GM18505 (cell line): ENCODE data around the gene HDAC9.

Experiments used
- ATAC-seq: cut with Tn5 transposase; IDR thresholded peaks from one replicate; pipeline ENCODE4 v1.9.1; 2021; ENCODE audit not compliant: unreplicated experiment
- POLR2A ChIP-seq: IDR thresholded peaks from 4 replicates; pipeline ENCODE4 v1.6.1; 2011; ENCODE audit warnings: borderline replicate concordance; ENCODE audit not compliant: insufficient read depth, insufficient read length; ENCODE audit errors: extremely low read depth

HDAC9 gene

DNA sequence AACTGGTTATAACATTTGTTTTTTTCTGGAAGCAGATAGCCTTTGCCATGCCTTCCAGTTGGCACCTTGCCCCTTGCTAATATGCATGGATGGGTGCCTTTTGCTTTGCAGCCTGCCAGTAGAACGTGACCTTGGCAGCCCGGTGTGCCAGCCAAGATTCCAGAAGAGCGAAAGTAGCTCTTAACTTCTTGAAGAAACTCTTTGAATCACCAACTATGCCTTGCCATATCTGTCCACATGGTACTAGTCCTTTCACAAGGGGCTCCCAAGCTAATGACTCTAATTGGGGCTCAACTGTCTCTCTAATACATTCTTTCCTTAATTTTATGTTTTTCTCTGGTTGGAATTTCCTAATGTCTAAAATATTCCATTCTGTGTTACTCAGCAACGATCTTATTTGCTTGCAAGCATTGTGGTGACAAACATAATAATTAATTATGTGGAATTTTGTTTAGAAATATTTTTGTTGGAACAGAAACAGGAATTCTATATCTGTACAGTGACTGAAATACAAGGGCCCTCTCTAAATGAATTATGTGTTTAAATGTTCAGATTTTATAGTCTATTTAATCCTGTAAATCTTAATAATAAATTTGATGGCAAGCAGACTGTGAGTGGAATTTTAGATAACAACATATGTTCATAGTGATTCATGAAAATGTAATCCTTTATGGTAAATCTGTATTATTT, 45.8 kb downstream of the HDAC9 start:
- no peak for TF ChIP-seq POLR2A
- no peak for ATAC-seq

DNA sequence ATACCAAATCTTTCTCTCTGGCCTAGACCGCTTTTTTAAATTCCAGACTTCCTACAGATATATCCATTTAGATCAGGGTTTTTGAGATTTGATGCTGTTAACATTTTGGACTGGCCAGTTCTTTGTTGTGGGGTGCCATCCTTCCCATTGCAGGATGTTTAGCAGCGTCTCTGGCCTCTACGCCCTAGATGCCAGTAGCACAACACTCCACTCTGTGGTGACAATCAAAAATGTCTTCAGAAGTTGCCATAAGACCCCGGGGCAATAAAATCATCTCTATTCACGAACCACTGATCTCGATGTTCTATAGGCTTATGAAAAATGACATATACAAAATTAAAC, 46.3 kb downstream of the HDAC9 start:
- TF ChIP-seq POLR2A = no peak

DNA sequence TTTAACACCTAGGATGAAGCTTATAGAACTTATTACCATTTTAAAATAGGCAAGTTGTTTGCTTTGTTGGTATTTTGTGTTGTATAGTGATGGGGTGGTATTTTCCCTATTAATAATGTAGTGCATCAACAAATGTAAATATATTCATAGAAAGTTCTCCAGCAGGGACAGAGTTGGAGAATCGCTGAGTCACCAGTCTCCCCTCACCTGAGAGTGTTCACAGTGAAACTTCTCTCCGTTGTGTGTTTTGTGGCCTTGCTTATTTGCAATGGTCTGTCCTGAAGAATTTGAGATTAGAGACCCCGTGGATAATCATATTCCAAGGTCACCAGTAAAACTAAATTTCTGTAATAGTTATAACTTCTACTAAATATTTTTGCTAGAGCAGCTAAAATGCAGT, 51.0 kb downstream of the HDAC9 start:
- ATAC-seq = no peak

More for the DNA sequence above, 46.3 kb downstream of the HDAC9 start:
- ATAC-seq = no peak

DNA sequence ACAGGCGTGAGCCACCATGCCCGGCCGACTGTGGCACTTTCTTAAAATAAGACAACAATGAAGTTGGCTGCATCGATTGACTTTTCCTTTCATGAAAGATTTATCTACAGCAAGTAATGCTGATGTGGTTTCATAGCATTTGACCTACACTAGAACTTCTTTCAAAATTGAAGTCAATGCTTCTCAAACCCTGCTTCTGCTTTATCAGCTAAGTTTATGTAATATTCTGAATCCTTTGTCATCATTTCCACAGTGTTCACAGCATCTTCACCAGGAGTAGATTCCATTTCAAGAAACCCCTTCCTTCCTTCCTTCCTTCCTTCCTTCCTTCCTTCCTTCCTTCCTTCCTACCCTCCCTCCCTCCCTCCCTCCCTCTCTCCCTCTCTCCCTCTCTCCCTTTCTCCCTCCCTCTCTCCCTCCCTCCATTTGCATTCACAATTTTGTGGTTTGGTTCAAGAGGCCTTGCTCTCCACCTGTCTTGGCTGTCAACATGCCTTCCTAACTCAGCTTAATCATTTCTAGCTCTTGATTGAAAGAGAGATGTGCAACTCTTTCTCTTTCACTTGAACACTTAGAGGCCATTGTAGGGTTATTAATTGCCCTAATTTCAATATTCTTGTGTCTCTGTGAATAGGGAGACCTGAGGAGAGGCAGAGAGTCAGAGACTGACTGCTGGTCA, 52.1 kb downstream of the HDAC9 start:
- no peak for ATAC-seq
- no peak for TF ChIP-seq POLR2A

More for the DNA sequence above, 51.0 kb downstream of the HDAC9 start:
- TF ChIP-seq POLR2A = no peak

DNA sequence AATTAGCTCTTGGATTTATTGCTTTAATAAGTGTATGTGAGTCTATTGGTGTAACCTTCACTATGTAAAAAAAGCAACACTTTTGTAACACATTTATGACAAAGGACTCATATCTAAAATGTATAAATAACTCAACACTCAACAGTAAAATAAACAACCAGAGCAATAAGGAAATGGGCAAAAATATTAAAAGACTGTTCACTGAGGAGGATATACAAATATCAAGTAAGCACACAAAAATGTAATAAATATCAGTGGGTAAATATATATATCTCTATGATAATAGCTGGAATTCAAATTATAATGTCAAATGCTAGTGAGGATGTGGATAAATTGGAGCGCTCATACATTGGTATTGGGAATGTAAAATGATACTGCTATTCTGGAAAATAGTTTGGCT, 53.0 kb downstream of the HDAC9 start:
- no peak for TF ChIP-seq POLR2A

DNA sequence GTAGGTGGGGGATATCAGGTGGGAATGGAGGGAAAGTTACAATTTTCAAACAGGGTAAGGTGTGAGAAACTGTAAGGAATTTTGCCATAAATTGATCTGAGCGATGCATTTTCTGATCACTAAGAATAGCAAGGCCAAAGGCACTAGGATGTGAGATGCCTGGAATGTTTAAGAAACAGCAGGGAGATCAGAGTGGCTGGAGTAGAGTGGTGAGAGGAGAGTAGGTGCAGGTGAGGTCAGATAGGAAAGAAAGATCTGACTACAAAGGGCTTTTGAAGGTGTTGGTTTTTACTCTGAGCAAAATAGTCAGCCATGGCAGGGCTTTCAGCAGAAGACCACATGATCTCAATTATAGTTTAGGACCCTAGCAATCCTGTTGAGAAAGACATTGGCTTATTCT, 55.0 kb downstream of the HDAC9 start:
- no peak for ATAC-seq
- no peak for TF ChIP-seq POLR2A

More for the DNA sequence above, 53.0 kb downstream of the HDAC9 start:
- no peak for ATAC-seq

DNA sequence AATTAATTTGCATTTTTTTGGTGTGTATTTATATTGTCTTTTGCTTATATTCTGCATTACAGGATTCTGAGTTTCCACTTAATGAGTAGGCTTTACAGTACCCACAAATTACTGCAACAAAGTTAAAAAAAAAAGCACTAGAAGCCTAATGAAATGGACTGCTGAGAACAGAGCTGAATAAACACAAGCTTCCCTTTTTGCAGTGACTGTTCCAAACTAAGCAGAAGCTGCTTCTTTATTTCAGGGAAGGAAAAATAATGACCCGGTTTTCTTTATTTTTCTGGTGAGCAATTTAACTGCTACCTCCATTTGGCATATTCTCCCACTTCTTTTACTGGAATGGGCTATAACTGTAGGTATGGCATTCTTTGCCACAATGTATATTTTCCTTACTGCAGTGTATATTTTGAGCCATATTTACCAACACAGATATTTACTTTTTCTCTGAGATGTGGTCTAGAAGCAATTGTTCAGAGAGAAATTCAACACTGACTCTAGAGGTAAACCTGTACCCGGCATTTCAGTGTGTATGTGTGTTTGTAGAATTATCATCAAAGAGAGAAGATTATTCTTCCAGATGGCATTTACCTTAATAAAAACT, 56.9 kb downstream of the HDAC9 start:
- ATAC-seq = no peak
- TF ChIP-seq POLR2A = no peak

DNA sequence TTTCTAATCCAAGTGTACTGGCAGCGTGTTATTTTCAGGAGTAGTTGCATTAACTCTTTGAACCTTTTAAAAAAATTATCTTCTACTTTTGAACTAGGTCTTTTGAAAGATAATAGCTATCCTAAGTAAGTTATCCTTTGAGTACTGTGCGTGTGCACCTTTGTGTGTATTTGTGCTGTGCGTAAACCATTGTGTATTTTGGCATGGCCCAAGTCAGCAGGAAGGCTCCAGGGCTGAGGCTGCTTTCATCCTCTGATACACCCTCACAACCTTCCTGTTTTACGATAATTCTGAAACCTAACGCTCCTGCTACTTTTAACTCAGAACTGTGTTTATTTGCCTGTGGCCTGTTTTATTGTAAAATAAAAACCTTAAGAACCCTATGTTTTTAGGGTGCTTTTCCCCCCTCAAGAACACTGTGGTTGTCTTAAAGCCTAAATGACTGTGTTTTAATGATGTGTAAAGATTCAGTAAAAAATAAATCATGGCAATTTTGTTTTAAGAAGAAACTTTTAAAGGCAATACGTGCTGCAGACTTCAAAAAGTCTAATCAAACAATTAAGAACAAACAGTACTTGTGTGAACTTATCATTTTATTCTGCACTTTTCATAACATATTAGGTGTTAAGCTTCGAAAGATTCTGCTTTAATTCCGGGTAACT, 57.5 kb downstream of the HDAC9 start:
- TF ChIP-seq POLR2A = no peak
- ATAC-seq = no peak

DNA sequence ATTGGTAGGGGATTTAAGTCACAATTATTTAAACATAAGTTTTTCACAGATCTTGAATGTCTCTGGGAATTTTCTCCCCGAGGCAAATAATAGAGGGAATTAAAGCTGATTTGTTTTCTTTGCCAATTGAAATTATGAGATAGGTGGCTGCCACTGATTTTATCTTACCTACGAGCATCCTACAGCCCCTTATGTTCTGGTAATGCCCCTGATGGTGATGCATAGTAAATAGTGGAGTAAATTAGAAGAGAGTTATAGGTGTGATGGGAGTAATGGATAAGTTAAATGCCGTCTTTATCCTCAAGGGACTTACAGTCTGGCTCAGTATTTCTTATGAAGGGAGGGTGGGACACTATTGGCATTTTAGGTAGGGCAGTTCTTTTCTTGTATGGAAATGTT, 58.1 kb downstream of the HDAC9 start:
- ATAC-seq = no peak
- TF ChIP-seq POLR2A = no peak

DNA sequence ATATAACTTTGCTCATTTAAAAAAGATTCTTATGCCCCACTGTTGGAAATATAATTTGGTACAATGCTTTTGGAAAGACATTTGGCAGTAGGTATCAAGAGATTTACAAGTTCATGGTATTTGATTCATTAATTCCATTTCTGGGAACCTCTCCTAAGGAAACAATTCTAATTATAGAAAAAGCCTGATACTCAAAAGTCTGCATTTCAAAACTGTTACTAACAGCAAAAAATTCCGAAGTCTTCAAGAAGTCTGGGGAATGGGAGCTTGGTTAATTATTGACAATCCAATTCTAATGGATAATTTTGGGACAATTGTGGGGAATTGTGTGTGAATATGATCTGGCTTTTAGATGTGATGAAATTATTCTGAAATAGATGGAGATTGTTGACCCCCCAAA, 59.6 kb downstream of the HDAC9 start:
- no peak for TF ChIP-seq POLR2A
- no peak for ATAC-seq

DNA sequence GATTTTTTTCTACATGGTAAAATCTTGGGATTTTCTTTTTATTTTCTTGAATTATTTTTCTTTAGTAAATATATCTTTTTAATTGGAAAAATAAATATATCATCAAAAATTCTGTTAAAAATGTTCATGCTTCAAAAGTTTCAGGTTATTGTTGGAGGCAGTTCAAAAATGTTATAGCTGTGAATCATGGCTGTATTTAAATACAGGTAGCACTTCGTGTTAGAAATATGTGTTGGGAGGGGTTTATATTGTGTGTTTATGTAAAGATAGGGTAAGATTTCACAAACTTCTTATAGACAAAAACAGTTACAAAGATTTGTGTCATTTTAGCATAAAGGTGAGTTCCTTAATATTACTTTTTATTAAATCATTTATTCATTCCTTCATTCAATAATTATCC, 60.4 kb downstream of the HDAC9 start:
- no peak for TF ChIP-seq POLR2A
- no peak for ATAC-seq

DNA sequence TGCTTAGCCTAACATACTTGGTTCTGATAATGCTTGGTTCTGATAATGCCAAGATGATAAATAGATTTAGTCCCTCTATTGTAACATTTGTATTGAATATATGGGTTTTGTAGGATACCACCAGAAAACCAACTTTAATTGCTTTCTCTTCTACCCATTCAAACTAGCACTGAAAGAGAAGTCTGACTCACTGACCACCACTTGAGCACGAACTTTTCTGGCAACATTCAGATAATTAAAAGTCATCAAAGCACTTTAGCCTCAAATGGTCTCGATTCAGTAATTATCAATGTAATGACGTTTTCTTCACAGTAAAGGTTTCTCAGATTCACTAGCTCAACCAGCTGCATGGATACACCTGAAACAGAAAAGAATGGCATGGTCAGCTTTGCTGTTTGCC, 63.0 kb downstream of the HDAC9 start:
- ATAC-seq = no peak
- no peak for TF ChIP-seq POLR2A

DNA sequence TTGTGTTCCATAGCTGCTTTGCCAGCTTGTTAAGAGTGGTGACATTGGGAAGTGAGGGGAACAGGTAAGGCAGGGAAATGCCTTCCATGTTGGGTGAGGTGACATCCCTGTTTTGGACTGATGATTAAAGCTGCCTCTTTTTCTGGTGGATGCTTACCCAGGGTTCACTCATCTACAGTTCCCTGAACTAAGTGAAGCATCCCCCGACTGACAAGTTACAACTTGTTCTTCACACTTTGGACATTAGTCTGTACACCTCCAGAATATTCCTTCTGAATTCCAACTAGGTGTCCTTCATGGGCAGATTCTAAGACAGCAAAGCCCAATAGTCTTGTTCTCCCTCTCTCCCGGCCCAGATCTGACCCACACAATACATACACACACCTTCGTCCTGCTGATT, 63.4 kb downstream of the HDAC9 start:
- no peak for ATAC-seq
- TF ChIP-seq POLR2A = no peak

DNA sequence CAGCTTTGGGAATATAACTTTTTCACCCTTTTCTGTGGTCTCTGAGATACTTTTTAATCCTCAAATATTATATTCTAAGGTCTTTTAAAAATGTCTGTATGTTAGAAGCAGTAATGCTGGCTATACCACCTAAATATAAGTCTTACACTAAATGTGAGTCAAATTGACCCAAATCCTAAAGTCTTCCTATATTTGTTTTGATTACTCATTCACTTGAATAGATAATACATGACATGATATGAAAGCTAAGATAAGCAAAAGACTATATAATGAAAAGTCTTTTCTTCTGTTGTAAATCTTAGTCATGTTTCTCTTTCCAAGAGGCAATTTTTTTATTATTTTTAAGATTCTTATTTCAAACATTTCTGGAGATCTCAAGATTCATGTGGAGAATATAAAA, 64.2 kb downstream of the HDAC9 start:
- ATAC-seq = no peak
- TF ChIP-seq POLR2A = no peak

DNA sequence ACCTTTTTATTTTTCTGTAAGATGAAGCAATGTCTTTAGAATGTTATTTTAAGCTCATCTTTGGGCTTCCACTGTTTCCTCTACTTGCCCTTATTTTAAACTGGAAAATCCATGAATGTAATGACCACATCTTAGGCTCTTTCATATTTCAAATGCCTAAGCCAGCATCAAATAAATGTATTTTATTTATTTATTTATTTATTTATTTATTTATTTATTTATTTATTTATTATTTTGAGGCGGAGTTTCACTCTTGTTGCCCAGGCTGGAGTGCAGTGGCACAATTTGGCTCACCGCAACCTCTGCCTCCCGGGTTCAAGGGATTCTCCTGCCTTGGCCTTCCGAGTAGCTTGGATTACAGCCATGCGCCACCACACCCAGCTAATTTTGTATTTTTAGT, 69.2 kb downstream of the HDAC9 start:
- no peak for ATAC-seq
- no peak for TF ChIP-seq POLR2A

DNA sequence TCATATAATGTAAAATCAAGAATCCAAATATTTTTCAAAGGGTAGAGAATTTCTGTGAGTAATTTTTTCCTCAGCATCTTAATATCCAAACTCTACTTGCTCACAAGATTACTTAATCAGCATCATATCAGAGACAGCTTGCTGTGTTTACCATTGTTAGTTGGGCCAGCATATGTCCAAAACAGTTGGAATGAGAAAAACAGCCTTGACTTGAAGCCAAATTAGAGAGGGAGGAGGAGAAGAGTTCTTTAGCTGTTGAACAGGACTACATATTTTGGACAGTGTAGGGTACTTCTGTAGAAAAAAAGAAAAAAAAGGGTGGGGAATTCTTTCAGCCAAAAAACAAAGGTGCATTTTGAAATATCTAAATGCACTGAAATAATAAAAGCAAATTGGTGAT, 69.8 kb downstream of the HDAC9 start:
- ATAC-seq = no peak
- no peak for TF ChIP-seq POLR2A
